Body of pancreas (tissue), 4 donors: ENCODE data around the gene GATAD2A.

Experiments used
- POLR2A ChIP-seq, 3 donors: fragments of 450-650 bp; IDR thresholded peaks; one replicate each; pipeline ENCODE4 v1.6.1; 2016; ENCODE audit warnings: antibody characterized with exemption in 3 of 3, mild to moderate bottlenecking in 2 of 3
- TF ChIP-seq, protein P1 (sequence below), 7 experiments: fragments of 450-650 bp in 4 of 7; fragments of 200-600 bp in 3 of 7; sonication (generic) in 3 of 7; IDR thresholded peaks; one replicate each; pipeline ENCODE4 v1.5.1; 2016 to 2019; ENCODE audit warnings: antibody characterized with exemption in 7 of 7

GRCh38 chr19:19461306-19461670 is 55.8 kb downstream of the GATAD2A start:
- TF ChIP-seq, protein P1, sequence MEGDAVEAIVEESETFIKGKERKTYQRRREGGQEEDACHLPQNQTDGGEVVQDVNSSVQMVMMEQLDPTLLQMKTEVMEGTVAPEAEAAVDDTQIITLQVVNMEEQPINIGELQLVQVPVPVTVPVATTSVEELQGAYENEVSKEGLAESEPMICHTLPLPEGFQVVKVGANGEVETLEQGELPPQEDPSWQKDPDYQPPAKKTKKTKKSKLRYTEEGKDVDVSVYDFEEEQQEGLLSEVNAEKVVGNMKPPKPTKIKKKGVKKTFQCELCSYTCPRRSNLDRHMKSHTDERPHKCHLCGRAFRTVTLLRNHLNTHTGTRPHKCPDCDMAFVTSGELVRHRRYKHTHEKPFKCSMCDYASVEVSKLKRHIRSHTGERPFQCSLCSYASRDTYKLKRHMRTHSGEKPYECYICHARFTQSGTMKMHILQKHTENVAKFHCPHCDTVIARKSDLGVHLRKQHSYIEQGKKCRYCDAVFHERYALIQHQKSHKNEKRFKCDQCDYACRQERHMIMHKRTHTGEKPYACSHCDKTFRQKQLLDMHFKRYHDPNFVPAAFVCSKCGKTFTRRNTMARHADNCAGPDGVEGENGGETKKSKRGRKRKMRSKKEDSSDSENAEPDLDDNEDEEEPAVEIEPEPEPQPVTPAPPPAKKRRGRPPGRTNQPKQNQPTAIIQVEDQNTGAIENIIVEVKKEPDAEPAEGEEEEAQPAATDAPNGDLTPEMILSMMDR (IDR thresholded peaks at IDR 0.05), result no peak
- TF ChIP-seq POLR2A (IDR thresholded peaks at IDR 0.05), result no peak
